OCI-LY3 (cell line): Measurements from ENCODE around the gene NUP210.

Experiments used
- H2AFZ ChIP-seq: fragments of 200-600, 300-600 bp; shearing (Covaris generic); 2 replicates; pipeline ENCODE4 v1.6.0; 2014; ENCODE audit warnings: antibody characterized with exemption, low read depth, low read length
- H3K27ac ChIP-seq: fragments of 200-600, 300-600 bp; sonication (generic); 2 replicates; pipeline ENCODE4 v1.5.1; 2014; ENCODE audit warnings: mild to moderate bottlenecking, low read length, moderate library complexity, mixed read lengths
- H3K27me3 ChIP-seq: fragments of 200-600, 300-600 bp; sonication (generic); 2 replicates; pipeline ENCODE4 v1.6.1; 2014; ENCODE audit warnings: low read depth, low read length, mixed read lengths
- H3K36me3 ChIP-seq: fragments of 200-600, 300-600 bp; sonication (generic); replicated peaks from 2 replicates; pipeline ENCODE3; 2014; ENCODE audit warnings: low read depth, low read length, mixed read lengths
- H3K4me1 ChIP-seq: fragments of 300-600, 200-600 bp; sonication (generic); 2 replicates; pipeline ENCODE4 v1.6.1; 2014; ENCODE audit warnings: low read length, mixed read lengths
- H3K4me2 ChIP-seq: fragments of 200-600, 300-600 bp; sonication (generic); 2 replicates; pipeline ENCODE4 v1.6.1; 2014; ENCODE audit warnings: low read length, mixed read lengths
- H3K4me3 ChIP-seq: fragments of 300-600, 200-600 bp; sonication (generic); 2 replicates; pipeline ENCODE4 v1.5.1; 2014; ENCODE audit warnings: antibody characterized with exemption, mild to moderate bottlenecking, low read length, moderate library complexity
- H3K79me2 ChIP-seq: fragments of 300-600, 200-600 bp; shearing (Covaris generic); 2 replicates; pipeline ENCODE4 v1.6.1; 2014; ENCODE audit warnings: mild to moderate bottlenecking, low read length, mixed read lengths
- H3K9ac ChIP-seq: fragments of 300-600, 200-600 bp; shearing (Covaris generic); 2 replicates; pipeline ENCODE4 v1.6.0; 2014; ENCODE audit warnings: mild to moderate bottlenecking, low read length, moderate library complexity
- H3K9me3 ChIP-seq: fragments of 200-600, 300-600 bp; shearing (Covaris generic); 2 replicates; pipeline ENCODE4 v1.6.1; 2014; ENCODE audit warnings: low read length, mixed read lengths; ENCODE audit not compliant: insufficient read depth
- H4K20me1 ChIP-seq: fragments of 200-600, 300-600 bp; sonication (generic); 2 replicates; pipeline ENCODE4 v1.6.1; 2016; ENCODE audit warnings: low read length, mixed read lengths; ENCODE audit not compliant: insufficient read depth
- CTCF ChIP-seq: fragments of 200-600, 300-600 bp; sonication (generic); IDR thresholded peaks from 2 replicates; pipeline ENCODE4 v1.5.1; 2014; ENCODE audit warnings: antibody characterized with exemption, low read length, low read depth
- EZH2phosphoT487 ChIP-seq: fragments of 200-600 bp; shearing (Covaris generic); IDR thresholded peaks from 2 replicates; pipeline ENCODE4 v1.6.1; 2018; ENCODE audit warnings: antibody characterized with exemption, mixed run types, low read depth

NUP210 gene

DNA sequence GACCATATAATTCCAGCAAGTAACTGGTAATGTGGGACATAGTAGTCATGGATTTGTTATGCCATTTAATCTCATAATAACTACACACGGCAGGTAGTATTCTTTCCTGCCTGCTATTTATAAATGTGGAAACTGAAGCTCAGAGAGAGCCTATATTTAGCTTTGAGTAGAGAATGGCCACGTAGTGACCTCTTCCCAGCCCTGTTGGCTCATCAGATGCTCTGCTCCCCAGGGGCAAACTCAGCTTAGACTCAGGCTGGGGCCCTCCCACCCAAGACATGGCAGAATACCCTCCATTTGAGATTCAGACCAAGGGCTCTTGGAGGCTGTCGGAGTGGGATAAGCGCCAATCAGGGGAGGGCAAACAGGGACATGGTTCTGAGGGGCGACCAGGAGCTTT, 42.7 kb upstream of the NUP210 start:
- H3K36me3 ChIP-seq, result no peaks in the 10 kb centered on the region
- H3K27me3 ChIP-seq, result peaks cover 38% of the 10 kb centered on the region
- H3K4me2 ChIP-seq, result no peak overlapping the region
- H3K79me2 ChIP-seq, result no peaks in the 10 kb centered on the region
- no peaks in the 10 kb centered on the region for H4K20me1 ChIP-seq
- H3K27ac ChIP-seq, result no peak overlapping the region
- H3K4me3 ChIP-seq, result no peak overlapping the region
- no peak for TF ChIP-seq CTCF
- no peak for TF ChIP-seq EZH2phosphoT487
- H3K9ac ChIP-seq, result no peak overlapping the region
- peaks cover 5% of the 10 kb centered on the region; the same call in 1 of the 2 replicates for H3K4me1 ChIP-seq
- H2AFZ ChIP-seq, result no peak overlapping the region
- H3K9me3 ChIP-seq, result no peaks in the 10 kb centered on the region

GRCh38 chr3:13462125-13462629, 42.1 kb upstream of the NUP210 start:
- Histone ChIP-seq H3K4me3 (no peak overlapping the region), H3K27me3 (peaks cover 38% of the 10 kb centered on the region), H3K9ac (no peak overlapping the region), H4K20me1 (no peaks in the 10 kb centered on the region), H3K9me3 (no peaks in the 10 kb centered on the region), H3K79me2 (no peaks in the 10 kb centered on the region), H3K4me1 (peaks cover 5% of the 10 kb centered on the region; the same call in 1 of the 2 replicates), H2AFZ (no peak overlapping the region), H3K4me2 (no peak overlapping the region), H3K36me3 (no peaks in the 10 kb centered on the region), H3K27ac (no peak overlapping the region)
- no peak for TF ChIP-seq EZH2phosphoT487
- no peak for TF ChIP-seq CTCF

DNA sequence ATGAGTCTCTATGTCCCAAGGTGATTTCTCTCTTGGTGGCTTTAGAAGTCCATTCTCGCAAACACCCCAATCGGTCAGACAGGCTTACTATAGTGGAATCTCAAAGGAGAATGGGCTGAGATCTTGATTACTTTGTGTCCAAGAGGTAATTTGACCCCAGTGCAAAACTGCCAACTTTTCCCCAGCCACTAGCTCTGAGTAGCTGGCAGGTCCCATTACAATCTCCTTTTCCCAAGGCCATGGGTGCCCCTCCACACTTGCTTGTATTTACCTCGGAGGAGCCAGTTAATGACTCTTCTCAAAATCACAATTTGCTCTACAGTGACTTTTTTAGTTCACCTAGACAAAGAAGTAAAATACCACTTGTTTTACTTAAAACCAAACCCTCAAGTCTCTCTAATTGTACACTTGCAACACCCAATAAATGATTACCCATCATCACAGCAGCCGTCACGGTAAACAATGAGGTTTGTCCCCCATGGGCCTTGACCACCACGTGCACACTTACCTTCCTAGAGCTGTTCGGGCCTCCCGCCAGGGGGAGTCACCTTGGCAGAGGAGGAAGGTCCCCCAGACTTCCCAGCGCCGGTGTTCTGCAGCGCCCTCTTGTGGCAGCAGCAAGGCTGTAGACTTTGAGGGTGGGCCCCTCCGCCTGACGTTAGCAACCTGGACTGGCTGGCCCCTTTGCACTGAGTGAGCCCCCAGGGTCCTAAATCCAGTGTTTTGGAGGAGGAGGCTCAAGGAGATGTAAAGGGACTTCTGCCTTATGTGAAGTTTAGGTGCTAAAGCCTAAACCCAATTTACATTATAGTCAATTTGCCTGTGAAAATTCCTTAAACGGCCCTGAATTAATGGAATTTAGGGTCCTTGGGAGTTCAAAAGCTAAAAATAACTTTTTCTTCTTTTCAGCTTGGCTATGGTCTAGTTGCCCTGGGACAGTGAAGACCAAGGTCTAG, 41.3 kb upstream of the NUP210 start:
- no peaks in the 10 kb centered on the region for H3K36me3 ChIP-seq
- H3K4me2 ChIP-seq, result peak overlapping the region; percentile 58
- H3K79me2 ChIP-seq, result no peaks in the 10 kb centered on the region
- H3K9ac ChIP-seq, result no peak overlapping the region
- H3K4me3 ChIP-seq, result peak overlapping the region; percentile 23
- H3K9me3 ChIP-seq, result no peaks in the 10 kb centered on the region
- TF ChIP-seq EZH2phosphoT487, result no peak
- TF ChIP-seq CTCF, result peak; percentile 99
- H3K27ac ChIP-seq, result no peak overlapping the region
- H3K4me1 ChIP-seq, result peaks cover 5% of the 10 kb centered on the region; the same call in 1 of the 2 replicates
- H2AFZ ChIP-seq, result peak overlapping the region; percentile 62
- H3K27me3 ChIP-seq, result peaks cover 36% of the 10 kb centered on the region
- H4K20me1 ChIP-seq, result no peaks in the 10 kb centered on the region

- Histone ChIP-seq H2AFZ (no peak overlapping the region), H3K4me2 (no peak overlapping the region), H3K79me2 (no peaks in the 10 kb centered on the region), H3K36me3 (no peaks in the 10 kb centered on the region), H3K4me3 (no peak overlapping the region), H3K27ac (no peak overlapping the region), H3K27me3 (peaks cover 27% of the 10 kb centered on the region), H4K20me1 (no peaks in the 10 kb centered on the region), H3K9ac (no peak overlapping the region), H3K9me3 (no peaks in the 10 kb centered on the region), H3K4me1 (peaks cover 5% of the 10 kb centered on the region; the same call in 1 of the 2 replicates)
- TF ChIP-seq CTCF, result no peak
- TF ChIP-seq EZH2phosphoT487, result no peak
Measured at GRCh38 chr3:13460341-13460736, 40.2 kb upstream of the NUP210 start.
